ENCODE data around the gene SNX13. TPM values are rescaled to one million over a fixed set of nuclear protein-coding genes. Genes with fewer than 3 reads are reported as not detected.

The SNX13 gene
- total and polyA plus RNA-seq, 12 donors, result 8.5 to 113 (median 67.4) TPM

- no peaks in the 10 kb centered on the region for H3K27me3 ChIP-seq
- TF ChIP-seq CTCF (IDR thresholded peaks at IDR 0.05), result no peak
- TF ChIP-seq POLR2A (IDR thresholded peaks at IDR 0.05), result no peak
- no peaks in the 10 kb centered on the region for H3K9me3 ChIP-seq (replicated peaks in 1 of 3)
- intact Hi-C loops (cut with DNase I), result no loop called here
- DNase-seq, result no peak
- 67 to 77% (median 72%) methylated on average over 5 of the region's 5 CpGs for WGBS, 4 donors
- H3K4me3 ChIP-seq, result no peak overlapping the region
- no peak overlapping the region for H3K27ac ChIP-seq
- H3K36me3 ChIP-seq (replicated peaks in 1 of 2), result no peaks in the 10 kb centered on the region
- no peaks in the 10 kb centered on the region for H3K4me1 ChIP-seq (replicated peaks in 1 of 2)
Observed at GRCh38 chr7:17968791-17969715, 28.8 kb upstream of the SNX13 start.

GRCh38 chr7:17966706-17967105 is 26.4 kb upstream of the SNX13 start:
- Histone ChIP-seq H3K27ac (no peak overlapping the region), H3K9me3 (replicated peaks in 1 of 3) (no peaks in the 10 kb centered on the region), H3K27me3 (no peaks in the 10 kb centered on the region), H3K4me3 (no peak overlapping the region), H3K4me1 (replicated peaks in 1 of 2) (no peaks in the 10 kb centered on the region), H3K36me3 (replicated peaks in 1 of 2) (no peaks in the 10 kb centered on the region)
- intact Hi-C loops (cut with DNase I), result no loop called here
- TF ChIP-seq POLR2A (IDR thresholded peaks at IDR 0.05) (no peak), CTCF (IDR thresholded peaks at IDR 0.05) (no peak)
- WGBS, 4 donors, result 77 to 83% (median 82%) methylated on average over 3 of the region's 3 CpGs
- no peak for DNase-seq

- Histone ChIP-seq H3K4me3 (no peak overlapping the region), H3K27me3 (no peaks in the 10 kb centered on the region), H3K9me3 (replicated peaks in 1 of 3) (no peaks in the 10 kb centered on the region), H3K36me3 (replicated peaks in 1 of 2) (no peaks in the 10 kb centered on the region), H3K4me1 (replicated peaks in 1 of 2) (no peaks in the 10 kb centered on the region), H3K27ac (no peak overlapping the region)
- TF ChIP-seq CTCF (IDR thresholded peaks at IDR 0.05) (no peak), POLR2A (IDR thresholded peaks at IDR 0.05) (no peak)
- DNase-seq, result no peak
- intact Hi-C loops (cut with DNase I), result no loop called here
Observed at GRCh38 chr7:17965603-17966002, 25.3 kb upstream of the SNX13 start.

- intact Hi-C loops (cut with DNase I), result no loop called here
- Histone ChIP-seq H3K27ac (no peak overlapping the region), H3K36me3 (replicated peaks in 1 of 2) (no peaks in the 10 kb centered on the region), H3K4me3 (no peak overlapping the region), H3K27me3 (no peaks in the 10 kb centered on the region), H3K4me1 (replicated peaks in 1 of 2) (no peaks in the 10 kb centered on the region), H3K9me3 (replicated peaks in 1 of 3) (no peaks in the 10 kb centered on the region)
- 31 to 41% (median 39%) methylated on average over 3 of the region's 3 CpGs for WGBS, 4 donors
- TF ChIP-seq POLR2A (IDR thresholded peaks at IDR 0.05), result no peak
- DNase-seq, result peak in 6 of 7 donors; percentile 27 to 58 (median 38)
Observed at GRCh38 chr7:17963281-17963680, 23.0 kb upstream of the SNX13 start.

GRCh38 chr7:17962652-17963051 is 22.4 kb upstream of the SNX13 start:
- no peaks in the 10 kb centered on the region for H3K27me3 ChIP-seq
- no peak overlapping the region for H3K27ac ChIP-seq
- WGBS, 4 donors, result 94 to 97% (median 96%) methylated on average over 9 of the region's 9 CpGs
- intact Hi-C loops (cut with DNase I), result no loop called here
- no peaks in the 10 kb centered on the region for H3K4me1 ChIP-seq (replicated peaks in 1 of 2)
- H3K4me3 ChIP-seq, result no peak overlapping the region
- DNase-seq, result no peak
- TF ChIP-seq POLR2A (IDR thresholded peaks at IDR 0.05) (no peak), CTCF (IDR thresholded peaks at IDR 0.05) (no peak)
- H3K9me3 ChIP-seq (replicated peaks in 1 of 3), result no peaks in the 10 kb centered on the region
- H3K36me3 ChIP-seq (replicated peaks in 1 of 2), result no peaks in the 10 kb centered on the region
